Measurements from ENCODE around the gene TRIM33.

DNA sequence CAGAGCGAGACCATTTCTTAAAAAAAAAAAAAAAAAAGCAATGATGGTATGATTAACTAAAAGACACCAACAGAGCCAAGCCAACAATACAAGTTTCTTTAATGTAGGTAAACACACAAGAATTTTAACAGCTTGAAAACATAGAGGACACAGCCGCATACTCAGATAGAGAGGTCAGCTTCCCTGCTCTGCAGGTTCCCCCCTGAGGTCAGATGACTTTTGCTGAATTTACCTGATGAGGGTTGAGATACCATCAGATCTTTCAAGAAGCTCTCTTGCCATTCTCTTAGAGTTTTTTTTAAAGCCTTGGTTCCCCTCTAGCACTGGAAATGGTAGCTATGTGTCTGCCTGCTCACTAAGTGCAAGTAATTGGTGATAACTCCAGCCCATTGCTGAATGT, 39.3 kb upstream of the TRIM33 start:
- TF ChIP-seq, protein P1, sequence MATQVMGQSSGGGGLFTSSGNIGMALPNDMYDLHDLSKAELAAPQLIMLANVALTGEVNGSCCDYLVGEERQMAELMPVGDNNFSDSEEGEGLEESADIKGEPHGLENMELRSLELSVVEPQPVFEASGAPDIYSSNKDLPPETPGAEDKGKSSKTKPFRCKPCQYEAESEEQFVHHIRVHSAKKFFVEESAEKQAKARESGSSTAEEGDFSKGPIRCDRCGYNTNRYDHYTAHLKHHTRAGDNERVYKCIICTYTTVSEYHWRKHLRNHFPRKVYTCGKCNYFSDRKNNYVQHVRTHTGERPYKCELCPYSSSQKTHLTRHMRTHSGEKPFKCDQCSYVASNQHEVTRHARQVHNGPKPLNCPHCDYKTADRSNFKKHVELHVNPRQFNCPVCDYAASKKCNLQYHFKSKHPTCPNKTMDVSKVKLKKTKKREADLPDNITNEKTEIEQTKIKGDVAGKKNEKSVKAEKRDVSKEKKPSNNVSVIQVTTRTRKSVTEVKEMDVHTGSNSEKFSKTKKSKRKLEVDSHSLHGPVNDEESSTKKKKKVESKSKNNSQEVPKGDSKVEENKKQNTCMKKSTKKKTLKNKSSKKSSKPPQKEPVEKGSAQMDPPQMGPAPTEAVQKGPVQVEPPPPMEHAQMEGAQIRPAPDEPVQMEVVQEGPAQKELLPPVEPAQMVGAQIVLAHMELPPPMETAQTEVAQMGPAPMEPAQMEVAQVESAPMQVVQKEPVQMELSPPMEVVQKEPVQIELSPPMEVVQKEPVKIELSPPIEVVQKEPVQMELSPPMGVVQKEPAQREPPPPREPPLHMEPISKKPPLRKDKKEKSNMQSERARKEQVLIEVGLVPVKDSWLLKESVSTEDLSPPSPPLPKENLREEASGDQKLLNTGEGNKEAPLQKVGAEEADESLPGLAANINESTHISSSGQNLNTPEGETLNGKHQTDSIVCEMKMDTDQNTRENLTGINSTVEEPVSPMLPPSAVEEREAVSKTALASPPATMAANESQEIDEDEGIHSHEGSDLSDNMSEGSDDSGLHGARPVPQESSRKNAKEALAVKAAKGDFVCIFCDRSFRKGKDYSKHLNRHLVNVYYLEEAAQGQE (IDR thresholded peaks at IDR 0.05): no peak
- TF ChIP-seq POLR2A (IDR thresholded peaks at IDR 0.05; ENCODE audit: low read length) (no peak), KDM5A (IDR thresholded peaks at IDR 0.05) (no peak)
- TF ChIP-seq, protein P2, sequence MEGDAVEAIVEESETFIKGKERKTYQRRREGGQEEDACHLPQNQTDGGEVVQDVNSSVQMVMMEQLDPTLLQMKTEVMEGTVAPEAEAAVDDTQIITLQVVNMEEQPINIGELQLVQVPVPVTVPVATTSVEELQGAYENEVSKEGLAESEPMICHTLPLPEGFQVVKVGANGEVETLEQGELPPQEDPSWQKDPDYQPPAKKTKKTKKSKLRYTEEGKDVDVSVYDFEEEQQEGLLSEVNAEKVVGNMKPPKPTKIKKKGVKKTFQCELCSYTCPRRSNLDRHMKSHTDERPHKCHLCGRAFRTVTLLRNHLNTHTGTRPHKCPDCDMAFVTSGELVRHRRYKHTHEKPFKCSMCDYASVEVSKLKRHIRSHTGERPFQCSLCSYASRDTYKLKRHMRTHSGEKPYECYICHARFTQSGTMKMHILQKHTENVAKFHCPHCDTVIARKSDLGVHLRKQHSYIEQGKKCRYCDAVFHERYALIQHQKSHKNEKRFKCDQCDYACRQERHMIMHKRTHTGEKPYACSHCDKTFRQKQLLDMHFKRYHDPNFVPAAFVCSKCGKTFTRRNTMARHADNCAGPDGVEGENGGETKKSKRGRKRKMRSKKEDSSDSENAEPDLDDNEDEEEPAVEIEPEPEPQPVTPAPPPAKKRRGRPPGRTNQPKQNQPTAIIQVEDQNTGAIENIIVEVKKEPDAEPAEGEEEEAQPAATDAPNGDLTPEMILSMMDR (IDR thresholded peaks at IDR 0.05): no peak
